ENCODE data around the gene BCL6B.
"Not testable (repeated sequence)": the region's sequence is repeated elsewhere in the genome, so short reads cannot be mapped to it uniquely, and the experiment has no call there.

DNA sequence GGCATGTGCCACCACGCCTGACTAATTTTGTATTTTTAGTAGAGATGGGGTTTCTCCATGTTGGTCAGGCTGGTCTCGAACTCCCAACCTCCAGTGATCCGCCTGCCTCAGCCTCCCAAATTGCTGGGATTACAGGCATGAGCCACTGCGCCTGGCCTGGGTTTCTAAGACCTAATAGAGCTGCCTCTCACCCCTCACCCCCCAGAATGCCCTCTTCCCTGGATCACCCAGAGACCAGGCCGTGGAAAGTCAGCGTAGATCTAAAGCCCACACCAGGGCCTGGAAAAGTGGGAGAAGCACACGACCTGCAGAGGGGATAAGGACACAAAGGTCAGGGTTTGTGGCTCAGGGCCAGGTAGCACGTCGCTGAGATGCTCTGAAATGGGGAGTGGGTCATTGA, 27.7 kb downstream of the BCL6B start:
- not testable (repeated sequence) for TF ChIP-seq FOXK1, NR2C2 (CRISPR knock-in tag; IDR thresholded peaks at IDR 0.05)
- TF ChIP-seq, protein P1, sequence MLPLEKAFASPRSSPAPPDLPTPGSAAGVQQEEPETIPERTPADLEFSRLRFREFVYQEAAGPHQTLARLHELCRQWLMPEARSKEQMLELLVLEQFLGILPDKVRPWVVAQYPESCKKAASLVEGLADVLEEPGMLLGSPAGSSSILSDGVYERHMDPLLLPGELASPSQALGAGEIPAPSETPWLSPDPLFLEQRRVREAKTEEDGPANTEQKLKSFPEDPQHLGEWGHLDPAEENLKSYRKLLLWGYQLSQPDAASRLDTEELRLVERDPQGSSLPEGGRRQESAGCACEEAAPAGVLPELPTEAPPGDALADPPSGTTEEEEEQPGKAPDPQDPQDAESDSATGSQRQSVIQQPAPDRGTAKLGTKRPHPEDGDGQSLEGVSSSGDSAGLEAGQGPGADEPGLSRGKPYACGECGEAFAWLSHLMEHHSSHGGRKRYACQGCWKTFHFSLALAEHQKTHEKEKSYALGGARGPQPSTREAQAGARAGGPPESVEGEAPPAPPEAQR (CRISPR knock-in tag; IDR thresholded peaks at IDR 0.05), result not testable (repeated sequence)

Measured in WTC11 (cell line).